HG02943 (cell line): ENCODE results near the gene DPEP2.
"Not testable (repeated sequence)": the region's sequence is repeated elsewhere in the genome, so short reads cannot be mapped to it uniquely, and the experiment has no call there.

Experiments
- ATAC-seq: cut with Tn5 transposase; IDR thresholded peaks from one replicate; pipeline ENCODE4 v1.9.1; 2021; ENCODE audit warnings: mild to moderate bottlenecking, low read depth, moderate library complexity; ENCODE audit not compliant: unreplicated experiment

The DPEP2 gene, protein sequence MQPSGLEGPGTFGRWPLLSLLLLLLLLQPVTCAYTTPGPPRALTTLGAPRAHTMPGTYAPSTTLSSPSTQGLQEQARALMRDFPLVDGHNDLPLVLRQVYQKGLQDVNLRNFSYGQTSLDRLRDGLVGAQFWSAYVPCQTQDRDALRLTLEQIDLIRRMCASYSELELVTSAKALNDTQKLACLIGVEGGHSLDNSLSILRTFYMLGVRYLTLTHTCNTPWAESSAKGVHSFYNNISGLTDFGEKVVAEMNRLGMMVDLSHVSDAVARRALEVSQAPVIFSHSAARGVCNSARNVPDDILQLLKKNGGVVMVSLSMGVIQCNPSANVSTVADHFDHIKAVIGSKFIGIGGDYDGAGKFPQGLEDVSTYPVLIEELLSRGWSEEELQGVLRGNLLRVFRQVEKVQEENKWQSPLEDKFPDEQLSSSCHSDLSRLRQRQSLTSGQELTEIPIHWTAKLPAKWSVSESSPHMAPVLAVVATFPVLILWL

GRCh38 chr16:67998779-67999688 lies at the start of gene DPEP2:
Gene DPEP2, minus strand, starts transcription at chr16:67999484. Its CDS starts 6,272 bp downstream, at chr16:67993212.
- not testable (repeated sequence) for ATAC-seq

- ATAC-seq: no peak
Measured at GRCh38 chr16:68047987-68048386, 48.7 kb upstream of the DPEP2 start.

- ATAC-seq: no peak
Measured at GRCh38 chr16:68046106-68046505, 46.8 kb upstream of the DPEP2 start.

- no peak for ATAC-seq
Measured at GRCh38 chr16:68041783-68042182, 42.5 kb upstream of the DPEP2 start.

DNA sequence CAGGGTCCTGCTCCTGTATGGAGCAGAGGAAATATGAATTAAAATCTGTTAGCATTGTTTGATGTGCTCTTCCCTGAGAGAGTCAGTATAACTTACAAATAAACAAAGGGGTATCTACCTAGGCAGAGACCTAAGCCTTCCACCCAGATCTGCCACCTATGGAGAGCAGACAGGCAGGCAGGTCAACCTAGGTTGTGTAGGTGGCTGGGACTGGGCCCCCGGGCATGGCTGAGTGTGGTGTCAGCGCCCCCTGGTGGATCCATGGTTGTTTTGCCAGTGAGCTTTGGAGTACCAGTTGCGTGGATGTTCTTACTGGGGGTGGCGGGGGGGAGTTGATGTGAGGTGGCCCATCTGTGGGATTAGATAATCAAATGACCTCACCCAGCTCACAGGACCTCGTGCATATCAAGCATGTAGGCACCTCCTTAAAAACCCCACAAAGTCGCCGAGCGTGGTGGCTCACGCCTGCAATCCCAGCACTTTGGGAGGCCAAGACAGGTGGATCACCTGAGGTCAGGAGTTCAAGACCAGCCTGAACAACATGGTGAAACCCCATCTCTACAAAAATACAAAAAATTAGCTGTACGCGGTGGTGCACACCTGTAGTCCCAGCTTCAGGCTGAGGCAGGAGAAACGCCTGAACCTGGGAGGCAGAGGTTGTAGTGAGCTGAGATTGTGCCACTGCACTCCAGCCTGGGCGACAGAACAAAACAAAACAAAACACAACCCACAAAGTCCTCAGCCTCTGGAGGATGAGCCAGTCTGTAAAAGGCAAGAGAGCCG lies 41.4 kb upstream of the DPEP2 start:
- ATAC-seq: no peak

DNA sequence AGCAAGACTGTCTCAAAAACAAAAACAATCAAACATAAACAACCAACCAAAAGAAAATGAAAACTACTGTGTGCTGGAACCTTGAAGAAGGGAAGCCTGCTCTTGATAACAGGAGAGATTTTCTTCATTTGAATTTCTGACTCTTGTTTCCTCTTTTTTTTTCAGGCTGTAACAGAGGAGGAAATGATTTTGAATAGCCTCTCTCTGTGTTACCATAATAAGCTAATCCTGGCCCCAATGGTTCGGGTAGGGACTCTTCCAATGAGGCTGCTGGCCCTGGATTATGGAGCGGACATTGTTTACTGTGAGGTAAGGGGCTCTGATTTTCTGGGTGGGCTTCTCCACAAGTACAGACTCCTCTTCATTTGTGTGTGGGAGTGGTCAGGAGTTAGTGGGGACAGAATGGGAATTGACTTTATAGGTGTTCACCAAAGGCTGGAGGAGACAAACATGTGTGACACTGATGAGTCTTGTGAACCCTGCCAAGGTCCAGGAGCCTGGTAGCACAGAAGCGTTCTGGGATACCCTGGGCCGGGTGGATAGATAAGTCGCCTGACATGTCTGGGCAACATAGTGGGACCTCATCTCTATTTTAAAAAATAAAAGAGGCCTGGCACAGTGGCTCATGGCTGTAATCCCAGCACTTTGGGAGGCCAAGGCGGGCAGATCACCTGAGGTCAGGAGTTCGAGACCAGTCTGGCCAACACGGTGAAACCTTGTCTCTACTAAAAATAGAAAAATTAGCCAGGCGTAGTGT lies 38.7 kb upstream of the DPEP2 start:
- no peak for ATAC-seq

DNA sequence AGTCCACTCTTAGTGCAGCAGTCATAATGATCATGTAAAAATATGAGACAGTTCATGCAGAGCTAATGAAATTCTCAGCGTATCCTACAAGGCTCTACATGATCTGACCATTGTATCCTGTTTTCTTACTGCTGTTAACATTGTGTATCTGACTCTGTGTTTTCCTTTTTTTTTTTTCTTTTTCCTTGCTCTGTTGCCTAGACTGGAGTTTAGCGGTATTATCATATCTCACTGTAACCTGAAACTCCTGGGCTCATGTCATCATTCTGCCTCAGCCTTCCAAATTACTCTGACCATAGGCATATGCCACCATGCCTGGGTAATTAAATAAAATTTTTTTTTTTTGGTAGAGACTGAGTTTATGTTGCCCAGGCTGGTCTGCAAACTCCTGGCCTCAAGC lies 35.9 kb upstream of the DPEP2 start:
- ATAC-seq: no peak

- ATAC-seq: no peak
Measured at GRCh38 chr16:68033101-68033500, 33.8 kb upstream of the DPEP2 start.

- no peak for ATAC-seq
Measured at GRCh38 chr16:68031951-68032350, 32.7 kb upstream of the DPEP2 start.

GRCh38 chr16:68030108-68030507 lies 30.8 kb upstream of the DPEP2 start:
- ATAC-seq: not testable (repeated sequence)

GRCh38 chr16:68028996-68029395 lies 29.7 kb upstream of the DPEP2 start:
- ATAC-seq: no peak

GRCh38 chr16:68022728-68023537 lies 23.6 kb upstream of the DPEP2 start, which contains the start of the genes DDX28 and DUS2:
Gene DDX28, minus strand, starts transcription at chr16:68023232. Its CDS starts 30 bp downstream, at chr16:68023202.
Gene DUS2, plus strand, starts transcription at chr16:68023284. Its CDS starts 14,740 bp downstream, at chr16:68038024.
- peak; percentile 74 for ATAC-seq

GRCh38 chr16:68022278-68022727 lies 23.0 kb upstream of the DPEP2 start:
- no peak for ATAC-seq

- no peak for ATAC-seq
Measured at GRCh38 chr16:68021490-68021889, 22.2 kb upstream of the DPEP2 start.

DNA sequence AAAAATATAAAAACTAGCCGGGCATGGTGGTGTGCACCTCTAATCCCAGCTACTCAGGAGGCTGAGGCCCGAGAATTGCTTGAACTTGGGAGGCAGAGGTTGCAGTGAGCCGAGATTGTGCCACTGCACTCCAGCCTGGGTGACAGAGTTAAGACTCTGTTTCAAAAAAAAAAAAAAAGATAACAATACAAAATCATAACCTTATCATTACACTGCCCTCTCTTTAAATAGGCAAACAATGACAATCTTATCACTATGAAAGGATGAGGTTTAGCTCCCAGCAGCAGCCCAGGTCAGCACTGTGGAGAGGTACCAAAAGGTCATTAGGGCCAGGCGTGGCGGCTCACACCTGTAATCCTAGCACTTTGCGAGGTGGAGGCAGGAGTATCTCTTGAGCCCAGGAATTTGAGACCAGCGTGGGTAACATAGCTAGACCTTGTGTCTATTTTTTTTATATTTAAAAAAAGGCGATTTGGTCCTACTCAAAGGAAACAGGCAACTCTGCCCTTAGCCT lies 19.9 kb upstream of the DPEP2 start:
- no peak for ATAC-seq

- no peak for ATAC-seq
Measured at GRCh38 chr16:68015681-68016080, 16.4 kb upstream of the DPEP2 start, which contains the start of gene DPEP2NB. Gene DPEP2NB, minus strand, starts transcription at chr16:68015911. Its CDS starts 141 bp downstream, at chr16:68015770.

DNA sequence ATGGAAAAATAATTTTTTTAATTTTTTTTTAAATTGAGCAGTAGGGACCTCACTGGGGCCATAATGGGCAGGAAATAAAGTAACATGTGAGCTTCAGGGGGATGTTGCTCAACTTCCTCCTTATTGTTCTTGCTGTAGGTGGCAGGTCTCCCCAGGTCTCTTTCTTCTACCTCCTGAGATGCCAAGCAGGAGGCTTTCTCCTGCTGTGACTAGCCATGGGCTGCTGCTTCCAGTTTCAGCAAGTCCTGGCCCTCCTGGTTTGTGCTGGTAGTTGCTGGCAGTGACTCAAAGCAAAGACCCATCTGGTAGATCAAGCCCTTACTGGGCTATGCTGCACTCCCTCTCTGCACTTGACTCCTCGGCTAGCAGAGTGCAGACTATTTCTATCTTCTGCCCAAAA lies 14.2 kb upstream of the DPEP2 start:
- ATAC-seq: no peak

- ATAC-seq: not testable (repeated sequence)
Measured at GRCh38 chr16:68009872-68010271, 10.6 kb upstream of the DPEP2 start.
